ENCODE data around the gene MYO15B.

MYO15B gene

GRCh38 chr17:75602644-75603043 is 15.0 kb downstream of the MYO15B start:
- in situ Hi-C loops (cut with MboI; ENCODE audit: low sequenced_read_pairs, unreplicated experiment) = no loop called here
- TF ChIP-seq CTCF (IDR thresholded peaks at IDR 0.05; ENCODE audit: borderline replicate concordance, control extremely low read depth, extremely low read depth, insufficient read depth, missing control alignments) = no peak
- no peak for DNase-seq (ENCODE audit: low spot score)

GRCh38 chr17:75603123-75603522 is 15.5 kb downstream of the MYO15B start:
- no peak for DNase-seq (ENCODE audit: low spot score)
- in situ Hi-C loops (cut with MboI; ENCODE audit: low sequenced_read_pairs, unreplicated experiment) = no loop called here
- TF ChIP-seq CTCF (IDR thresholded peaks at IDR 0.05; ENCODE audit: borderline replicate concordance, control extremely low read depth, extremely low read depth, insufficient read depth, missing control alignments) = no peak

- no peak for DNase-seq (ENCODE audit: low spot score)
- in situ Hi-C loops (cut with MboI; ENCODE audit: low sequenced_read_pairs, unreplicated experiment) = no loop called here
- no peak for TF ChIP-seq CTCF (IDR thresholded peaks at IDR 0.05; ENCODE audit: borderline replicate concordance, control extremely low read depth, extremely low read depth, insufficient read depth, missing control alignments)
These were observed 16.6 kb downstream of the MYO15B start for GRCh38 chr17:75604034-75604695.

GRCh38 chr17:75605790-75606189 is 18.2 kb downstream of the MYO15B start:
- in situ Hi-C loops (cut with MboI; ENCODE audit: low sequenced_read_pairs, unreplicated experiment) = no loop called here
- DNase-seq (ENCODE audit: low spot score) = no peak
- TF ChIP-seq CTCF (IDR thresholded peaks at IDR 0.05; ENCODE audit: borderline replicate concordance, control extremely low read depth, extremely low read depth, insufficient read depth, missing control alignments) = no peak

GRCh38 chr17:75607086-75607485 is 19.5 kb downstream of the MYO15B start:
- no peak for DNase-seq (ENCODE audit: low spot score)
- no peak for TF ChIP-seq CTCF (IDR thresholded peaks at IDR 0.05; ENCODE audit: borderline replicate concordance, control extremely low read depth, extremely low read depth, insufficient read depth, missing control alignments)
- in situ Hi-C loops (cut with MboI; ENCODE audit: low sequenced_read_pairs, unreplicated experiment) = no loop called here

- TF ChIP-seq CTCF (IDR thresholded peaks at IDR 0.05; ENCODE audit: borderline replicate concordance, control extremely low read depth, extremely low read depth, insufficient read depth, missing control alignments) = no peak
- in situ Hi-C loops (cut with MboI; ENCODE audit: low sequenced_read_pairs, unreplicated experiment) = loop anchor here (10.0 kb wide), 1 partner anchor 134 kb away; no protein-coding TSS in a partner anchor
- no peak for DNase-seq (ENCODE audit: low spot score)
These were observed 22.7 kb downstream of the MYO15B start for GRCh38 chr17:75610103-75610984.
